ENCODE data around the gene KRTAP2-1.

Gene KRTAP2-1

GRCh38 chr17:41008811-41009210 is 38.3 kb downstream of the KRTAP2-1 start, which contains the start of gene KRTAP3-1:
Gene KRTAP3-1, minus strand, starts transcription at chr17:41009128. Its CDS starts 54 bp downstream, at chr17:41009074.
- Histone ChIP-seq H3K27ac (ENCODE audit: low read length) (no peak within 1 kb of the TSS), H3K79me2 (ENCODE audit: low read length) (no peaks in the 10 kb centered on the region), H3K4me2 (ENCODE audit: low read length) (no peak within 1 kb of the TSS)

GRCh38 chr17:41004397-41004796 is 42.7 kb downstream of the KRTAP2-1 start:
- Histone ChIP-seq H3K36me3 (replicated peaks; ENCODE audit: low read depth, low read length) (no peaks in the 10 kb centered on the region), H3K9me3 (ENCODE audit: insufficient read depth, low read length) (no peaks in the 10 kb centered on the region), H3K4me3 (ENCODE audit: low read length) (no peak overlapping the region), H3K4me1 (ENCODE audit: low read length) (no peaks in the 10 kb centered on the region), H3K27me3 (ENCODE audit: low read depth, low read length) (peaks cover 27% of the 10 kb centered on the region), H3K27ac (ENCODE audit: low read length) (no peak overlapping the region), H3K4me2 (ENCODE audit: low read length) (no peak overlapping the region), H4K20me1 (ENCODE audit: insufficient read depth, low read length) (no peaks in the 10 kb centered on the region), H3K9ac (ENCODE audit: low read length) (no peak overlapping the region), H2AFZ (ENCODE audit: low read depth, low read length) (no peak overlapping the region), H3K79me2 (ENCODE audit: low read length) (no peaks in the 10 kb centered on the region)
- TF ChIP-seq CTCF (IDR thresholded peaks at IDR 0.05; ENCODE audit: low read depth, low read length) (no peak), EZH2phosphoT487 (IDR thresholded peaks at IDR 0.05; ENCODE audit: low read depth) (no peak)

More at GRCh38 chr17:41008811-41009210, 38.3 kb downstream of the KRTAP2-1 start, which contains the start of gene KRTAP3-1:
- no peaks in the 10 kb centered on the region for H3K4me1 ChIP-seq (ENCODE audit: low read length)
- H3K9me3 ChIP-seq (ENCODE audit: insufficient read depth, low read length): no peaks in the 10 kb centered on the region
- TF ChIP-seq CTCF (IDR thresholded peaks at IDR 0.05; ENCODE audit: low read depth, low read length): no peak
- H3K9ac ChIP-seq (ENCODE audit: low read length): no peak within 1 kb of the TSS
- H2AFZ ChIP-seq (ENCODE audit: low read depth, low read length): no peak within 1 kb of the TSS
- no peaks in the 10 kb centered on the region for H3K36me3 ChIP-seq (replicated peaks; ENCODE audit: low read depth, low read length)
- peaks cover 21% of the 10 kb centered on the region for H3K27me3 ChIP-seq (ENCODE audit: low read depth, low read length)
- no peak within 1 kb of the TSS for H3K4me3 ChIP-seq (ENCODE audit: low read length)
- H4K20me1 ChIP-seq (ENCODE audit: insufficient read depth, low read length): no peaks in the 10 kb centered on the region

- Histone ChIP-seq H4K20me1 (ENCODE audit: insufficient read depth, low read length) (no peaks in the 10 kb centered on the region), H3K36me3 (replicated peaks; ENCODE audit: low read depth, low read length) (no peaks in the 10 kb centered on the region), H3K9me3 (ENCODE audit: insufficient read depth, low read length) (no peaks in the 10 kb centered on the region), H3K27me3 (ENCODE audit: low read depth, low read length) (peaks cover 29% of the 10 kb centered on the region), H3K4me3 (ENCODE audit: low read length) (no peak overlapping the region), H2AFZ (ENCODE audit: low read depth, low read length) (no peak overlapping the region), H3K4me2 (ENCODE audit: low read length) (no peak overlapping the region), H3K79me2 (ENCODE audit: low read length) (no peaks in the 10 kb centered on the region), H3K4me1 (ENCODE audit: low read length) (no peaks in the 10 kb centered on the region), H3K9ac (ENCODE audit: low read length) (no peak overlapping the region), H3K27ac (ENCODE audit: low read length) (no peak overlapping the region)
- no peak for TF ChIP-seq CTCF (IDR thresholded peaks at IDR 0.05; ENCODE audit: low read depth, low read length)
- no peak for TF ChIP-seq EZH2phosphoT487 (IDR thresholded peaks at IDR 0.05; ENCODE audit: low read depth)
Observed at GRCh38 chr17:41003926-41004325, 43.2 kb downstream of the KRTAP2-1 start.

GRCh38 chr17:41002814-41003213 is 44.3 kb downstream of the KRTAP2-1 start:
- Histone ChIP-seq H2AFZ (ENCODE audit: low read depth, low read length) (no peak overlapping the region), H3K4me3 (ENCODE audit: low read length) (no peak overlapping the region), H3K27ac (ENCODE audit: low read length) (no peak overlapping the region), H3K4me2 (ENCODE audit: low read length) (no peak overlapping the region), H4K20me1 (ENCODE audit: insufficient read depth, low read length) (no peaks in the 10 kb centered on the region), H3K9ac (ENCODE audit: low read length) (no peak overlapping the region), H3K79me2 (ENCODE audit: low read length) (no peaks in the 10 kb centered on the region), H3K9me3 (ENCODE audit: insufficient read depth, low read length) (no peaks in the 10 kb centered on the region), H3K27me3 (ENCODE audit: low read depth, low read length) (peaks cover 38% of the 10 kb centered on the region), H3K4me1 (ENCODE audit: low read length) (no peaks in the 10 kb centered on the region), H3K36me3 (replicated peaks; ENCODE audit: low read depth, low read length) (no peaks in the 10 kb centered on the region)
- TF ChIP-seq CTCF (IDR thresholded peaks at IDR 0.05; ENCODE audit: low read depth, low read length) (no peak), EZH2phosphoT487 (IDR thresholded peaks at IDR 0.05; ENCODE audit: low read depth) (no peak)

Measured in OCI-LY3 (cell line).